ENCODE data around the gene MCM3.

GRCh38 chr6:52312461-52312860 is 27.9 kb upstream of the MCM3 start:
- TF ChIP-seq CTCF (conservative IDR thresholded peaks at IDR 0.05; ENCODE audit: low read depth, low read length) (no peak), CEBPB (IDR thresholded peaks at IDR 0.05; ENCODE audit: low read depth, low read length) (no peak), SMC3 (IDR thresholded peaks at IDR 0.05; ENCODE audit: low read depth, low read length) (no peak), POLR2A (IDR thresholded peaks at IDR 0.05; ENCODE audit: low read depth, low read length) (no peak), RAD21 (IDR thresholded peaks at IDR 0.05; ENCODE audit: low read length) (no peak), MXI1 (IDR thresholded peaks at IDR 0.05; ENCODE audit: borderline replicate concordance, low read depth, low read length) (no peak), MAFK (IDR thresholded peaks at IDR 0.05; ENCODE audit: low read depth, low read length) (no peak), RFX5 (IDR thresholded peaks at IDR 0.05; ENCODE audit: low read depth, low read length) (no peak), ELK1 (IDR thresholded peaks at IDR 0.05; ENCODE audit: borderline replicate concordance, low read depth, low read length) (no peak), MAZ (IDR thresholded peaks at IDR 0.05; ENCODE audit: borderline replicate concordance, low read depth, low read length) (no peak), BHLHE40 (IDR thresholded peaks at IDR 0.05; ENCODE audit: low read depth, low read length) (no peak)

Data from IMR-90 (cell line).